Vagina (tissue), 2 donors: ENCODE results near the gene UBD.

Experiments used
- CTCF ChIP-seq, 3 experiments: fragments of 450-650 bp in 2 of 3; fragments of 200-600 bp in 1 of 3; sonication (generic) in 1 of 3; IDR thresholded peaks; one replicate each; pipeline ENCODE4 v1.5.1; 2017 to 2019; ENCODE audit warnings: antibody characterized with exemption in 3 of 3, mild to moderate bottlenecking in 2 of 3, moderate library complexity in 2 of 3
- POLR2A ChIP-seq, 2 donors: fragments of 450-650 bp; IDR thresholded peaks; one replicate each; pipeline ENCODE4 v1.6.1; 2017; ENCODE audit warnings: antibody characterized with exemption in 2 of 2, mild to moderate bottlenecking in 2 of 2, moderate library complexity in 2 of 2

- no peak for TF ChIP-seq CTCF (IDR thresholded peaks at IDR 0.05)
- no peak for TF ChIP-seq POLR2A (IDR thresholded peaks at IDR 0.05)
Measured at GRCh38 chr6:29525311-29525639, 34.3 kb downstream of the UBD start.
